Measurements from ENCODE around the gene NRG3. TPM values are rescaled to one million over a fixed set of nuclear protein-coding genes. Genes with fewer than 3 reads are reported as not detected.

NRG3 gene
- total RNA-seq = under 1 TPM; 0.34 to 0.99 (median 0.75) TPM
- long read RNA-seq, partial matches to known transcripts = 0 of 1 reads
- long read RNA-seq, other reads (novel, unspliced or antisense) = 1 of 1 reads

DNA sequence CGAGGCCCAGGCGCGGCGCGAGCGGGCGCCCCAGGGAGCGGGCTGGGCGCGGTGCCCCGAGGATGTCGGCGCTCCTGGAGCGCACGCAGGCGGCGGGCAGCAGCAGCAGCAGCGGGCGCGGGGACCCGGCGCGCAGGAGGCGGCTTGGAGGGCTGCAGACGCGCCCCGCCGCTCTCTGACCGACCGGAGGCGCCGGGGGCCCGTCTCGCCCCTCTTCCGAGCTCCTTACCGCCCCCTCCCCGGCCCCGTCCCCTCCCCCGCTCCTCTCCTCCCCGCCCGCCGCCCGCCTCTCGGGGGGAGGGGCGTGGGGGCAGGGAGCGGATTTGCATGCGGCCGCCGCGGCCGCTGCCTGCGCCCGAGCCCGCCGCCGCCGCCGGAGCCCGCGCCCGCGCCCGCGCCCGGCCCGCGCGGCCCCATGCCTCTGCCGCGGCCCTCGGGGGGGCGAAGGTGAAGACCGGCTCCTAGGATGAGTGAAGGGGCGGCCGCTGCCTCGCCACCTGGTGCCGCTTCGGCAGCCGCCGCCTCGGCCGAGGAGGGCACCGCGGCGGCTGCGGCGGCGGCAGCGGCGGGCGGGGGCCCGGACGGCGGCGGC is at the start of gene NRG3:
Gene NRG3, plus strand, starts transcription at position 320 of the 592 bp plus-strand sequence.
- intact Hi-C loops (cut with DNase I) = no loop called here
- H3K27ac ChIP-seq = no peak within 1 kb of the TSS
- TF ChIP-seq, protein P1, sequence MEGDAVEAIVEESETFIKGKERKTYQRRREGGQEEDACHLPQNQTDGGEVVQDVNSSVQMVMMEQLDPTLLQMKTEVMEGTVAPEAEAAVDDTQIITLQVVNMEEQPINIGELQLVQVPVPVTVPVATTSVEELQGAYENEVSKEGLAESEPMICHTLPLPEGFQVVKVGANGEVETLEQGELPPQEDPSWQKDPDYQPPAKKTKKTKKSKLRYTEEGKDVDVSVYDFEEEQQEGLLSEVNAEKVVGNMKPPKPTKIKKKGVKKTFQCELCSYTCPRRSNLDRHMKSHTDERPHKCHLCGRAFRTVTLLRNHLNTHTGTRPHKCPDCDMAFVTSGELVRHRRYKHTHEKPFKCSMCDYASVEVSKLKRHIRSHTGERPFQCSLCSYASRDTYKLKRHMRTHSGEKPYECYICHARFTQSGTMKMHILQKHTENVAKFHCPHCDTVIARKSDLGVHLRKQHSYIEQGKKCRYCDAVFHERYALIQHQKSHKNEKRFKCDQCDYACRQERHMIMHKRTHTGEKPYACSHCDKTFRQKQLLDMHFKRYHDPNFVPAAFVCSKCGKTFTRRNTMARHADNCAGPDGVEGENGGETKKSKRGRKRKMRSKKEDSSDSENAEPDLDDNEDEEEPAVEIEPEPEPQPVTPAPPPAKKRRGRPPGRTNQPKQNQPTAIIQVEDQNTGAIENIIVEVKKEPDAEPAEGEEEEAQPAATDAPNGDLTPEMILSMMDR (IDR thresholded peaks at IDR 0.05) = no peak
- TF ChIP-seq POLR2A (IDR thresholded peaks at IDR 0.05) = no peak
- DNase-seq = no peak
- peaks cover 0 to 5% (median 0%) of the 10 kb centered on the region in 4 donors for H3K4me1 ChIP-seq
- H3K9me3 ChIP-seq = no peaks in the 10 kb centered on the region
- peak within 1 kb of the TSS; percentile 9 to 37 (median 9) for H3K4me3 ChIP-seq
- peaks cover 0 to 3% of the 10 kb centered on the region in 2 donors for H3K27me3 ChIP-seq
- no CpG with 5 or more reads among the region's 95 CpGs for WGBS (ENCODE audit: insufficient coverage, low coverage, low lambda C conversion rate, missing lambda C conversion rate)
- H3K36me3 ChIP-seq = no peaks in the 10 kb centered on the region
- peak in 2 of 4 donors; percentile 13 to 24 for ATAC-seq

DNA sequence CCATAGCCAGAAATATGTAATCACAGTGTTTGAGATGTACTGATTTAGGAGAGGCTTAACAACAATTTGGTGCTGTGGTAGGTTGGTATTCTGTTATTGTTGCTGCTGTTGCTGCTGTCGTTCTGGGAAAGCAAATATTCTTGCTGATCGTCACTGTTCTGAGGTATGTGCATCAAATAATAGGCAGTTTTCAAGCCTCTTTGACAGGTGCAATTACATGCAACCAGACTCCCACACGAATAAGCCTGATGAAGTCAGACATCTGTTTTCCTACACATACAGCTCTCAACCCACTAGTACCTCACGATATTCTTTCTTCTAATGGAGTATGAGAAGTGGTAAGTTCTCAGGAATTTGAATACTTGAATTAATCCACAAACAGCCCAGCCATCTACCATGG is 46.7 kb upstream of the NRG3 start:
- DNase-seq = no peak
- WGBS (ENCODE audit: insufficient coverage, low coverage, low lambda C conversion rate, missing lambda C conversion rate) = 47% methylated on average over 4 of the region's 4 CpGs

DNA sequence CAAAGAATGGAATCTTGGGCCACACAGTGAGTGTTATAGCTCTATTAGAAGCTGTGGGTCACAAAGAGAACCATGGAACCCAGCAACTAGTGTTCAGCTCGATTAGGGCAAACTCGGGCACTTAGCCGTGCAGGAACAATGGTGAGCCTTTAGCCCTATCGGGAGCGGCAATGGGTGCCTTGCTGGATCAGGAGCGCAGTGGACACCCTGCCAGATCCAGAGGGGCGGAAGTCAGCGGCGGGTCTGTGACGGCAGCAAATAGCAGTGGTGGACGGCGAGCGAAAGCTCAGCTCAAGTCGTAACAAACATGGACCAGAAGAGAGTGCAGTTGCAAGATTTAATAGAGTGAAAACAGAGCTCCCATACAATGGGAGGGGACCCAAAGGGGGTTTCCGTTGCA is 43.9 kb upstream of the NRG3 start:
- Histone ChIP-seq H3K36me3 (no peaks in the 10 kb centered on the region), H3K9me3 (no peaks in the 10 kb centered on the region), H3K27me3 (no peaks in the 10 kb centered on the region), H3K4me1 (no peaks in the 10 kb centered on the region), H3K4me3 (no peak overlapping the region), H3K27ac (no peak overlapping the region)
- DNase-seq (peak in 1 of 3 donors; percentile 48), ATAC-seq (no peak)
- TF ChIP-seq, protein P1 (IDR thresholded peaks at IDR 0.05) = no peak
- TF ChIP-seq POLR2A (IDR thresholded peaks at IDR 0.05) = no peak
- intact Hi-C loops (cut with DNase I) = no loop called here
- WGBS (ENCODE audit: insufficient coverage, low coverage, low lambda C conversion rate, missing lambda C conversion rate) = 76% methylated on average over 9 of the region's 15 CpGs

More for the DNA sequence above, 46.7 kb upstream of the NRG3 start:
- Histone ChIP-seq H3K4me1 (no peaks in the 10 kb centered on the region), H3K27ac (no peak overlapping the region), H3K36me3 (no peaks in the 10 kb centered on the region), H3K4me3 (no peak overlapping the region), H3K9me3 (no peaks in the 10 kb centered on the region), H3K27me3 (no peaks in the 10 kb centered on the region)
- no peak for ATAC-seq
- TF ChIP-seq, protein P1 (IDR thresholded peaks at IDR 0.05) = no peak
- TF ChIP-seq POLR2A (IDR thresholded peaks at IDR 0.05) = no peak
- intact Hi-C loops (cut with DNase I) = no loop called here

DNA sequence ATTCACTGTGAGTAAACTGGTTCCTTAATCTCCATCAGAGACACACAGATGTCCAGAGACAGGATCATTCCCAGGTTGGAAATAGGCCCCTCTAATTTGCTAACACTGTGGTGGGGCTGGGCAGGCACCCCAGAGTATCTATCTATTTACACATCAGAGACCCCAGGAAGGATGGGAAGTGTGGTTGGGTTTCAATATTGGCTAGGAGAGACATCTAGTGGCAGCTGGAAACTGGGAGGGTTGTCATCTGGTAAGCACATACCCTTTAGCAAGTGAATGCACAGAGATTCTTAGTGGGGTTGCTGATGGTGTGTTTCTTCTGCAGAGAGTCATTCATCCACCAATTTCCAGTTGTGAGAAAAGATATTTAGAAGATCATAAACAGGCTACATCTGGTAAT is 36.0 kb upstream of the NRG3 start:
- TF ChIP-seq POLR2A (IDR thresholded peaks at IDR 0.05) = no peak
- TF ChIP-seq, protein P1 (IDR thresholded peaks at IDR 0.05) = no peak
- DNase-seq (no peak), ATAC-seq (no peak)
- intact Hi-C loops (cut with DNase I) = no loop called here
- H3K4me1 ChIP-seq = no peaks in the 10 kb centered on the region
- no peaks in the 10 kb centered on the region for H3K27me3 ChIP-seq
- H3K27ac ChIP-seq = no peak overlapping the region
- no peaks in the 10 kb centered on the region for H3K9me3 ChIP-seq
- H3K36me3 ChIP-seq = no peaks in the 10 kb centered on the region
- H3K4me3 ChIP-seq = no peak overlapping the region
